Measurements from ENCODE around the gene PPP1R3F. TPM values are rescaled to one million over a fixed set of nuclear protein-coding genes. Genes with fewer than 3 reads are reported as not detected.

PPP1R3F gene
- polyA plus RNA-seq, 3 donors, result 0.47 to 1.6 (median 1.6) TPM

- Mint-ChIP-seq H3K9me3 (peaks cover 0 to 1% (median 0%) of the 10 kb centered on the region in 7 donors), H3K36me3 (peaks cover 45 to 77% of the 10 kb centered on the region in 2 donors), H3K27me3 (ENCODE audit: low read depth in 3 of 3) (peaks cover 0 to 2% (median 0%) of the 10 kb centered on the region in 3 donors), H3K27ac (peak overlapping the region in 2 of 7 donors; percentile 30 to 46), H3K4me1 (peaks cover 14% of the 10 kb centered on the region), H3K4me3 (no peak overlapping the region)
- Histone ChIP-seq H3K36me3 (replicated peaks in 1 of 2; ENCODE audit: control insufficient read depth in 1 of 2, insufficient read depth in 2 of 2, low read length in 2 of 2) (peaks cover 51 to 78% of the 10 kb centered on the region in 2 donors), H3K9me3 (replicated peaks in 1 of 2; ENCODE audit: control insufficient read depth in 1 of 2, insufficient read depth in 1 of 2, low read length in 2 of 2) (no peaks in the 10 kb centered on the region), H3K27me3 (ENCODE audit: control insufficient read depth in 2 of 2, insufficient read depth in 2 of 2, low read length in 2 of 2) (no peaks in the 10 kb centered on the region), H3K9ac (ENCODE audit: insufficient read depth, low read length, poor library complexity, severe bottlenecking) (no peak overlapping the region), H2AFZ (ENCODE audit: insufficient read depth, low read depth, low read length, poor library complexity, severe bottlenecking) (no peak overlapping the region), H4K20me1 (ENCODE audit: insufficient read depth, low read length) (no peaks in the 10 kb centered on the region), H3K4me3 (replicated peaks in 1 of 3; ENCODE audit: low read depth in 2 of 3, low read length in 3 of 3) (no peak overlapping the region), H3K4me2 (replicated peaks; ENCODE audit: extremely low read depth, low read length, poor library complexity, severe bottlenecking) (no peak overlapping the region), H3K4me1 (ENCODE audit: control insufficient read depth in 1 of 2, insufficient read depth in 2 of 2, low read length in 2 of 2) (peaks cover 14 to 15% of the 10 kb centered on the region in 2 donors), H3K27ac (ENCODE audit: low read depth in 1 of 2, low read length in 2 of 2) (no peak overlapping the region), H3K79me2 (ENCODE audit: insufficient read depth, low read length) (peaks cover 26% of the 10 kb centered on the region)
- WGBS (ENCODE audit: insufficient coverage), result 70% methylated on average over 2 of the region's 12 CpGs
- intact Hi-C loops (cut with micrococcal nuclease), result no loop called here
- no peak for DNase-seq
- no peak for TF ChIP-seq CTCF (IDR thresholded peaks at IDR 0.05)
Measured at GRCh38 chrX:49242545-49243066, 27.0 kb upstream of the PPP1R3F start.

- no peak for TF ChIP-seq CTCF (IDR thresholded peaks at IDR 0.05)
- H3K4me3 Mint-ChIP-seq, result no peak overlapping the region
- H3K36me3 Mint-ChIP-seq, result peaks cover 49 to 80% of the 10 kb centered on the region in 2 donors
- Histone ChIP-seq H3K9ac (ENCODE audit: insufficient read depth, low read length, poor library complexity, severe bottlenecking) (no peak overlapping the region), H3K4me2 (replicated peaks; ENCODE audit: extremely low read depth, low read length, poor library complexity, severe bottlenecking) (no peak overlapping the region), H3K27ac (ENCODE audit: low read depth in 1 of 2, low read length in 2 of 2) (no peak overlapping the region), H3K79me2 (ENCODE audit: insufficient read depth, low read length) (peaks cover 25% of the 10 kb centered on the region), H3K9me3 (replicated peaks in 1 of 2; ENCODE audit: control insufficient read depth in 1 of 2, insufficient read depth in 1 of 2, low read length in 2 of 2) (no peaks in the 10 kb centered on the region), H3K4me3 (replicated peaks in 1 of 3; ENCODE audit: low read depth in 2 of 3, low read length in 3 of 3) (no peak overlapping the region), H2AFZ (ENCODE audit: insufficient read depth, low read depth, low read length, poor library complexity, severe bottlenecking) (no peak overlapping the region), H3K36me3 (replicated peaks in 1 of 2; ENCODE audit: control insufficient read depth in 1 of 2, insufficient read depth in 2 of 2, low read length in 2 of 2) (peaks cover 56 to 82% of the 10 kb centered on the region in 2 donors), H3K4me1 (ENCODE audit: control insufficient read depth in 1 of 2, insufficient read depth in 2 of 2, low read length in 2 of 2) (peaks cover 8 to 9% of the 10 kb centered on the region in 2 donors), H4K20me1 (ENCODE audit: insufficient read depth, low read length) (no peaks in the 10 kb centered on the region), H3K27me3 (ENCODE audit: control insufficient read depth in 2 of 2, insufficient read depth in 2 of 2, low read length in 2 of 2) (no peaks in the 10 kb centered on the region)
- intact Hi-C loops (cut with micrococcal nuclease), result no loop called here
- peak overlapping the region in 1 of 7 donors; percentile 70 for H3K27ac Mint-ChIP-seq
- 93% methylated on average over 8 of the region's 12 CpGs for WGBS (ENCODE audit: insufficient coverage)
- peaks cover 8% of the 10 kb centered on the region for H3K4me1 Mint-ChIP-seq
- DNase-seq, result no peak
- H3K9me3 Mint-ChIP-seq, result peaks cover 0 to 1% (median 0%) of the 10 kb centered on the region in 7 donors
- H3K27me3 Mint-ChIP-seq (ENCODE audit: low read depth in 3 of 3), result peaks cover 0 to 2% (median 0%) of the 10 kb centered on the region in 3 donors
Measured at GRCh38 chrX:49243166-49243565, 26.4 kb upstream of the PPP1R3F start.

All from CD14-positive monocyte (primary cell).